Prostate gland (tissue), 2 donors: ENCODE results near the gene IGSF23. TPM values are rescaled to one million over a fixed set of nuclear protein-coding genes. Genes with fewer than 3 reads are reported as not detected.

Experiments
- DNase-seq: peaks from one replicate; pipeline ENCODE4 v3.0.0-alpha.2; 2019; ENCODE audit warnings: low spot score
- H3K27ac ChIP-seq, 2 donors: fragments of 200-600 bp; sonication (generic); 2 replicates each; pipeline ENCODE4 v1.5.1; 2017 to 2019
- H3K27me3 ChIP-seq: fragments of 200-600 bp; sonication (generic); replicated peaks from 2 replicates; pipeline ENCODE4 v1.5.1; 2019; ENCODE audit not compliant: insufficient read depth
- H3K36me3 ChIP-seq, 2 donors: fragments of 200-600 bp; sonication (generic); 1 replicate in 1 of 2; 2 replicates in 1 of 2; pipeline versions ENCODE4 v1.5.1 to v1.8.1; 2017 to 2019
- H3K4me1 ChIP-seq: fragments of 200-600 bp; sonication (generic); replicated peaks from 2 replicates; pipeline ENCODE4 v1.5.1; 2019
- H3K4me3 ChIP-seq, 2 donors: fragments of 200-600 bp; sonication (generic); 2 replicates each; pipeline ENCODE4 v1.5.1; 2017 to 2019
- H3K9me3 ChIP-seq: fragments of 200-600 bp; sonication (generic); 2 replicates; pipeline ENCODE4 v1.5.1; 2017
- POLR2A ChIP-seq: fragments of 450-650 bp; IDR thresholded peaks from one replicate; pipeline ENCODE4 v1.6.1; 2016; ENCODE audit warnings: antibody characterized with exemption, mild to moderate bottlenecking
- POLR2AphosphoS5 ChIP-seq: sonication (generic); formaldehyde crosslinking; IDR thresholded peaks from one replicate; pipeline ENCODE4 v1.6.1; 2017; ENCODE audit warnings: antibody characterized with exemption
- WGBS: methylation state at CpG from one replicate; pipeline ENCODE4 v1.1.5; 2018; 5-methylcytosine and 5-hydroxymethylcytosine counted together
- intact Hi-C: fragments of 100-400 bp; cut with DNase I; formaldehyde crosslinking; loops from one replicate; pipeline ENCODE4 v1.14.2; 2022
- total RNA-seq, 2 donors: library from RNA; depleted of rRNA; stranded (reverse); fragments of >200 nt; gene quantifications; one replicate each; pipeline ENCODE4 v1.1.0, GENCODE V29; 2016
- TF ChIP-seq, protein P1 (sequence below), 4 experiments: fragments of 200-600 bp in 2 of 4; fragments of 450-650 bp in 2 of 4; sonication (generic) in 2 of 4; IDR thresholded peaks; 1 replicate in 3 of 4; 2 replicates in 1 of 4; pipeline ENCODE4 v1.5.1; 2016 to 2019; ENCODE audit warnings: antibody characterized with exemption in 4 of 4, mild to moderate bottlenecking in 2 of 4, moderate library complexity in 2 of 4

The IGSF23 gene
- total RNA-seq, 2 donors from 2014 or later, result not detected

DNA sequence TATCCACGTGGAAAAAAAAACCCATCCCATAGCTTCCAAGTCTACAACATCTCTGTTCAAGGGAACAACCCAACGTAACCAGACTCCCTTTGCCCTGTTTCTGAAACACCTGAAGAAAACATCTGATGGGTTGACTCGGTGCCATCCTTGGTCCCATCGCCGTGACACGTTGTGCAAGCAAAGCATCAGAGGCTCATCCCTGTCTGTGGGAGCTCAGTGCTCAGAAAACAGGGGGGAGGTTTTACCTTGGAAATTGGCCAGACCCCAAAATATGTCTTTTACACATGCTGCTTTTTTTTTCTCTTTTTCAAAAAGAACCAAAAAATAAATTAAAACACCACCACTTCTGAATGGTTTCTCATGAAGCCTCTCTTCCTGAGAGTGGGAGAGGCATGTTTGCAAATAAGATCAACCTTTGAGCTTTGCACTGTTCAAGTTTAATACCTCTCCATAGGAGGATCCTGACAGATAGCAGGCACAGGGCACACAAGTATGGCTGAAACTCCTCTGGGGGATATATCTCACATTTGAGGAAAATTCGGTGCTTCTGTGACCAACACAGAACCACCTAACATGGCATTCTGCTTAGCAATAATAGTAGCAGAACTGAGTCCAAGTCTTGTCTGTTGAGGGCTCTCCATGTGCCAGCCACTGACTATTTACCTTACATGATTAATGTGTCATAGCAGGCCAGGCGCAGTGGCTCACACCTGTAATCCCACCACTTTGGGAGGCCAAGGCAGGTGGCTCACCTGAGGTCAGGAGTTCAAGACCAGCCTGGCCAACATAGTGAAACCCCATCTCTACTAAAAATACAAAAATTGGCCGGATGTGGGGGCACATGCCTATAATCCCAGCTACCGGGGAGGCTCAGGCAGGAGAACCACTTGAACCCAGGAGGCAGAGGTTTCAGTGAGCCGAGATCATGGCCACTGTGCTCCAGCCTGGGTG lies 23.4 kb downstream of the IGSF23 start:
- 83% methylated on average over 11 of the region's 11 CpGs for WGBS

DNA sequence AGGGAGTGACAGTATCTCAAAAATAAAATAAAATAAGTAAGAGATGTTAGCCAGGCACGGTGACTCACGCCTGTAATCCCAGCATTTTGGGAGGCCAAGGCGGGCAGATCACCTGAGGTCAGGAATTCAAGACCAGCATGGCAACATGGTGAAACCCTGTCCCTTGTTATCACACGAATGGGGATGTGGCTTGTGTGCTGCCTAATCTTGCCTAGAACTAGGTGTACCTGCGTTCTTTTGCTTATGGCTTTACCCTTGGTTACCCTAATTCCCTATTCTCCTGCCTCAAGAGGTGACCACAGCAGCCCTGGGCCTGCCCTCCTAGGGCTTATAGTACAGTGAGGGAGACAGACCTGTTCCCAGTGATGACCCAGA lies 24.0 kb downstream of the IGSF23 start:
- Histone ChIP-seq H3K9me3 (no peaks in the 10 kb centered on the region), H3K27me3 (no peaks in the 10 kb centered on the region), H3K36me3 (no peaks in the 10 kb centered on the region), H3K27ac (no peak overlapping the region), H3K4me1 (no peaks in the 10 kb centered on the region), H3K4me3 (no peak overlapping the region)
- WGBS, result 95% methylated on average over 5 of the region's 5 CpGs
- TF ChIP-seq, protein P1, sequence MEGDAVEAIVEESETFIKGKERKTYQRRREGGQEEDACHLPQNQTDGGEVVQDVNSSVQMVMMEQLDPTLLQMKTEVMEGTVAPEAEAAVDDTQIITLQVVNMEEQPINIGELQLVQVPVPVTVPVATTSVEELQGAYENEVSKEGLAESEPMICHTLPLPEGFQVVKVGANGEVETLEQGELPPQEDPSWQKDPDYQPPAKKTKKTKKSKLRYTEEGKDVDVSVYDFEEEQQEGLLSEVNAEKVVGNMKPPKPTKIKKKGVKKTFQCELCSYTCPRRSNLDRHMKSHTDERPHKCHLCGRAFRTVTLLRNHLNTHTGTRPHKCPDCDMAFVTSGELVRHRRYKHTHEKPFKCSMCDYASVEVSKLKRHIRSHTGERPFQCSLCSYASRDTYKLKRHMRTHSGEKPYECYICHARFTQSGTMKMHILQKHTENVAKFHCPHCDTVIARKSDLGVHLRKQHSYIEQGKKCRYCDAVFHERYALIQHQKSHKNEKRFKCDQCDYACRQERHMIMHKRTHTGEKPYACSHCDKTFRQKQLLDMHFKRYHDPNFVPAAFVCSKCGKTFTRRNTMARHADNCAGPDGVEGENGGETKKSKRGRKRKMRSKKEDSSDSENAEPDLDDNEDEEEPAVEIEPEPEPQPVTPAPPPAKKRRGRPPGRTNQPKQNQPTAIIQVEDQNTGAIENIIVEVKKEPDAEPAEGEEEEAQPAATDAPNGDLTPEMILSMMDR (IDR thresholded peaks at IDR 0.05), result no peak
- TF ChIP-seq POLR2A (no peak), POLR2AphosphoS5 (no peak)
- intact Hi-C loops, result no loop called here
- DNase-seq, result no peak

More for the DNA sequence above, 23.4 kb downstream of the IGSF23 start:
- intact Hi-C loops, result no loop called here
- H3K27ac ChIP-seq, result no peak overlapping the region
- H3K4me3 ChIP-seq, result no peak overlapping the region
- no peaks in the 10 kb centered on the region for H3K36me3 ChIP-seq
- TF ChIP-seq POLR2A, result no peak
- TF ChIP-seq, protein P1 (IDR thresholded peaks at IDR 0.05), result no peak
- TF ChIP-seq POLR2AphosphoS5, result no peak
- H3K27me3 ChIP-seq, result no peaks in the 10 kb centered on the region
- H3K4me1 ChIP-seq, result no peaks in the 10 kb centered on the region
- H3K9me3 ChIP-seq, result no peaks in the 10 kb centered on the region
- no peak for DNase-seq

DNA sequence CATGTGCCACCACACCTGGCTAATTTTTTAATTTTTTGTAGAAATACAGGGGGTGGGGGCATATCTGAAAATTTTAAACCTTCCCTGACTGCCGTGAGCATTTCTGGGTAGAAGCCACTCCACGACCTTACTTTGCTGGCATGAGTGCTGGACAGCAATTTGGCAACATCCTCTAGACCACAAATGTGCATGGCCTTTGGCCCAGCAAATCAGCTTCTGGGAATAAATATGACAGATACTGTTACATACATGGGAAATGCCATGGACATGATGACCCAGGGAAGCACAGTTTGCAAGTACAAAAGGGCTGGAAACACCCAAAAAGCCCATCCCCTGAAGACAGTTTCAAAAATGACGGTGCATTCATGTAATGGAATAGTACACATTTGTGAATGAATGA lies 27.2 kb downstream of the IGSF23 start:
- no peak for DNase-seq
- H3K4me3 ChIP-seq, result no peak overlapping the region
- no peaks in the 10 kb centered on the region for H3K4me1 ChIP-seq
- H3K27ac ChIP-seq, result no peak overlapping the region
- no peaks in the 10 kb centered on the region for H3K9me3 ChIP-seq
- intact Hi-C loops, result no loop called here
- 61% methylated on average over 3 of the region's 3 CpGs for WGBS
- no peaks in the 10 kb centered on the region for H3K36me3 ChIP-seq
- TF ChIP-seq POLR2A (no peak), POLR2AphosphoS5 (no peak)
- TF ChIP-seq, protein P1 (IDR thresholded peaks at IDR 0.05), result no peak
- H3K27me3 ChIP-seq, result no peaks in the 10 kb centered on the region

DNA sequence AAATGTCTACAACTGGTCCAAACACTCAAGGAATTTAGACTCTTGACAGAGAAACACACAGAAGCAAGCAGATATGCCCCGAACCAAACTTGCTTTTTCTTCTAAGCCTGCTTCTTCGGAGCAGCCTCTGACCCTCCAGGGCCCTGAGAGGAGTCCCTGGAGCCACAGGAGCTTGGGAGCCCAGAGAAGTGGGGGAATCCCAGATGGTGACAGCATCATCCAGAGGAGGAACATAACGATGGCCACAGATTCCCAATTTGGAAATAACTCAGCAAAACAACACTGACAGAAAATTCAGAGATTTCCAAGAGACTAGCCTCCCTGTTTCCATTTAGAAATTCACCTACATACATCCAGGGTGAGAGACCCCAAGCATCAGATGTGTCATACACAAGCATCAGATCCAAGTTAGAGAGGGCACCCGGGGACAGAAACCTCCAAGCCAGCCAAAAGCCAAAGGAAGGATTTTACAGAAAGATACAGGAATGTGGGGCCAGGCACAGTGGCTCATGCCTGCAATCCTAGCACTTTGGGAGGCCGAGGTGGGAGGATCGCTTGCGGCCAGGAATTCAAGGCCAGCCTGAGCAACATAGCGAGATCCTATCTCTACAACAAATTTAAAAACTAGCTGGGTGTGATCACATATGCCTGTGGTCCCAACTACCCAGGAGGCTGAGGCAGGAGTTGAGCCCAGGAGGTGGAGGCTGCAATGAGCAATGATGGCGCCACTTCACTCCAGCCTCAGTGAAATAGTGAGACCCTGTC lies 28.3 kb downstream of the IGSF23 start:
- no peaks in the 10 kb centered on the region for H3K4me1 ChIP-seq
- no peak overlapping the region for H3K4me3 ChIP-seq
- intact Hi-C loops, result no loop called here
- H3K27ac ChIP-seq, result no peak overlapping the region
- DNase-seq, result no peak
- no peaks in the 10 kb centered on the region for H3K27me3 ChIP-seq
- H3K9me3 ChIP-seq, result no peaks in the 10 kb centered on the region
- WGBS, result 90% methylated on average over 9 of the region's 9 CpGs
- H3K36me3 ChIP-seq, result no peaks in the 10 kb centered on the region
- TF ChIP-seq POLR2AphosphoS5, result no peak
- TF ChIP-seq POLR2A, result no peak
- TF ChIP-seq, protein P1 (IDR thresholded peaks at IDR 0.05), result no peak
